GM12892 (cell line): ENCODE measurements around the gene FAM120A.

ENCODE experiments used
- POLR2A ChIP-seq: IDR thresholded peaks from 2 replicates; pipeline ENCODE4 v1.6.1; 2011; ENCODE audit warnings: low read depth, low read length, control low read depth
- POLR2AphosphoS5 ChIP-seq: IDR thresholded peaks from 2 replicates; pipeline ENCODE4 v1.6.1; 2011; ENCODE audit warnings: low read depth, low read length, control low read depth

DNA sequence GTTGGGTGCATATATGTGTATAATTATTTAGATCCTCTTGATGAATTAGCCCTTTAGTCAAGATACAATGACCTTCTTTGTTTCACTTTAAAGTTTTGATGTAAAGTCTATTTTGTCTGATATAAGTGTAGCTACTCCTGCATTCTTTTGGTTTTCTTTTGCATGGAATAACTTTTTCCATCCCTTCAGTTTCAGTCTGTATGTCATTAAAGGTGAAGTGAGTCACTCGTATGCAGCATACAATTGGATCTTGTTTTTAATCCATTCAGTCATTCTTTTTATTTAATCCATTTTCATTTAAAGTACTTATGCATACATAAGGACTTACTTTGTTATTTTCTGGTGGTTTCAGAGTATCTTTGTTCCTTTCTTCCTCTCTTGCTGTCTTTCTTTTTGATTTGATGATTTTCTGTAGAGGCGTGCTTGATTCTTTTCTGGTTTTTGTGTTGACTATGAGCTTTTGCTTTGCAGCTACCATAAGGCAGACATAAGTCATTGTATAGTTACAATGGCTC, 36.3 kb upstream of the FAM120A start:
- TF ChIP-seq POLR2AphosphoS5: no peak
- TF ChIP-seq POLR2A: no peak
